SJSA1 (cell line): ENCODE measurements around the gene VRK2. TPM values are rescaled to one million over a fixed set of nuclear protein-coding genes. Genes with fewer than 3 reads are reported as not detected.
"Not testable (repeated sequence)": the region's sequence is repeated elsewhere in the genome, so short reads cannot be mapped to it uniquely, and the experiment has no call there.

Experiments used
- DNase-seq, 2 experiments: peaks; one replicate each; pipeline ENCODE4 v3.0.0-alpha.2; 2015 to 2020; ENCODE audit warnings: low spot score in 2 of 2, low read depth in 1 of 2
- H3K27ac ChIP-seq: fragments of 250-450 bp; sonication (Bioruptor Pico); 2 replicates; pipeline ENCODE4 v1.5.1; 2020; ENCODE audit warnings: mild to moderate bottlenecking, moderate library complexity
- H3K27me3 ChIP-seq: fragments of 250-450 bp; sonication (Bioruptor Pico); replicated peaks from 2 replicates; pipeline ENCODE4 v1.5.1; 2020; ENCODE audit warnings: mild to moderate bottlenecking, moderate library complexity
- H3K36me3 ChIP-seq: fragments of 250-450 bp; sonication (Bioruptor Pico); 2 replicates; pipeline ENCODE4 v1.5.1; 2020; ENCODE audit warnings: mild to moderate bottlenecking
- H3K4me1 ChIP-seq: fragments of 250-450 bp; sonication (Bioruptor Pico); replicated peaks from 2 replicates; pipeline ENCODE4 v1.6.1; 2021; ENCODE audit warnings: mild to moderate bottlenecking
- H3K4me3 ChIP-seq: fragments of 250-450 bp; sonication (Bioruptor Pico); 2 replicates; pipeline ENCODE4 v1.5.1; 2020; ENCODE audit warnings: mild to moderate bottlenecking
- H3K9me3 ChIP-seq: fragments of 250-450 bp; sonication (Bioruptor Pico); replicated peaks from 2 replicates; pipeline ENCODE4 v1.5.1; 2020; ENCODE audit warnings: mild to moderate bottlenecking
- total RNA-seq: library from RNA; depleted of rRNA; stranded (reverse); fragments of >200 nt; shearing (Covaris generic); gene quantifications from 2 replicates; pipeline ENCODE4 v1.2.3, GENCODE V29; 2014

Gene VRK2
- total RNA-seq, 1 experiment from 2014 or later, result 28.1 TPM

DNA sequence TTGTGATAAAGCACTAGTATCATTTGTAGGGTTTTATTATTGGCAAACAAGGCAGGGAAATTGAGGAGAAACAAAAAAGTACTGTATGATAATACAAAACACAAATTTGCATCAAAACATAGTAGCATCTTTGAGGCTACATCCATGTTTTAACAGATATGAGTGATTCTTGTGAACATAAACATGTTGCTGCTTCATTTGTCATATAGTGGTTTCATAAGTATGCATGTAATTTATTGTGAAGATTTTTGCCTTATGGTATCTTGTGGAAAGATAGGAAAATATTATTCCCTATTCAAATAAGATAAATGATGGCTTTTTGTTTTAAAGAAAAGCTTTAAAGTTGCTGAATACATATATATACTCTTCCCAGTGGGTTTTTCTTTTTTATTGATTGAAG lies 60.3 kb downstream of the VRK2 start:
- H3K4me3 ChIP-seq, result no peak overlapping the region
- H3K27ac ChIP-seq, result no peak overlapping the region
- H3K27me3 ChIP-seq, result no peaks in the 10 kb centered on the region
- no peaks in the 10 kb centered on the region for H3K36me3 ChIP-seq
- H3K4me1 ChIP-seq, result peaks cover 19% of the 10 kb centered on the region
- no peak for DNase-seq
- no peaks in the 10 kb centered on the region for H3K9me3 ChIP-seq

DNA sequence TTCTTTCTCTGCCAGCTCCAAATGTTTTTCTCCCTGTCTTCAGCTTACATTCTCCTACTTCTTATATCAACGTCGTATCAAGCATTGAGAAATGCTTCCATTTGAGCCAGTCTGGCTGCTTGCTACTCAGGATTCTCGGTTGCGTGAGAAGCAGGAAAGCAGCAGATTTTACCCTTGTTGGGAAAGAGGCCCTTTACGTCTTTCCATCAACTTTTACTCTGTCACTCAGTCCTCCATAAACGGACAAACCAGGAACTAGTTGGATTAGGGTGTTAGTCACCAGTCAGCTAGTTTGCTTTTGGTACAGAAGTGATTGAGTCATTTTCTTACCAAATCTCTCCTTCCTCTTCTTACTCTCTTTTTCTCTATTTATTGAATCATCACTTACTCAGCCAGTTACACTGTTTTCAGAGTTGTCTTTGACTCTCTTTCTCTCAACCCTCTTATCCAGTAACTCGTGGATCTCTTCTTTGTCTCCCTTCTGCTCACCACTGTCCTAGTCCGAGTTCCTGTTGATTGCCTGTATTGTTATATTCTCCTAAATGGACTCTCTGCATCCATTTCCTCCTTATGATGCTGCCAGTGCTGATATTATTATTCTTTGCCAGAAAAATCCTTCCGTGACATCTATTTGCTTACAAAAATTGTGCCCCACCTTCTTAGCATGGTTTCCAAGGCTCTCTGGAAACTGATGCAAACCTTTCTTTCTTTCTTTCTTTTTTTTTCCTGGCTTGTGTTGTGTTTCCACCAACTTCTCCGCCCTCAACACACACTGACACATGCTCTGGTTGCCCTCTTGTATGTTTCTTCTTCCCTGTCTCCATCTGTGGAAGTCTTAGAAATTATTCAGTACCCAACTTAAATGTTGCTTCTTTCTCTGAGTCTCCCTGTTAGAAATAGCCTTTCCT lies 61.5 kb downstream of the VRK2 start:
- no peaks in the 10 kb centered on the region for H3K36me3 ChIP-seq
- no peaks in the 10 kb centered on the region for H3K9me3 ChIP-seq
- peak overlapping the region; percentile 61 for H3K27ac ChIP-seq
- DNase-seq, result peak; percentile 43 to 68
- H3K4me1 ChIP-seq, result peaks cover 28% of the 10 kb centered on the region
- peak overlapping the region; percentile 8 for H3K4me3 ChIP-seq
- H3K27me3 ChIP-seq, result no peaks in the 10 kb centered on the region

DNA sequence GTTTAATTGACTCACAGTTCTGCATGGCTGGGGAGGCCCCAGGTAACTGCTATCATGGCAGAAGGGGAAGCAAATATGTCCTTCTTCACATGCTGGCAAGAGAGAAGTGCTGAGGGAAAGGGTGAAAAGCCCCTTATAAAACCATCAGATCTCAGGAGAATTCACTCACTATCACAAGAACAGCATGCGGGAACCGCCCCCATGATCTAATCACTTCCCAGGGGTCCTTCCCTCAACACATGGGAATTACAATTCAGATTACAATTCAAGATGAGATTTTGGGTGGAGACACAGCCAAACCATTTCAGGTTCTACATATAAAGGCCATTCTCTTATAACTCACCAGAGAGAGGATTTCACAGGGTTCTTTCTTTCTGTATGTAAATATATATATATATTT lies 62.9 kb downstream of the VRK2 start:
- H3K27ac ChIP-seq, result no peak overlapping the region
- no peak for DNase-seq

DNA sequence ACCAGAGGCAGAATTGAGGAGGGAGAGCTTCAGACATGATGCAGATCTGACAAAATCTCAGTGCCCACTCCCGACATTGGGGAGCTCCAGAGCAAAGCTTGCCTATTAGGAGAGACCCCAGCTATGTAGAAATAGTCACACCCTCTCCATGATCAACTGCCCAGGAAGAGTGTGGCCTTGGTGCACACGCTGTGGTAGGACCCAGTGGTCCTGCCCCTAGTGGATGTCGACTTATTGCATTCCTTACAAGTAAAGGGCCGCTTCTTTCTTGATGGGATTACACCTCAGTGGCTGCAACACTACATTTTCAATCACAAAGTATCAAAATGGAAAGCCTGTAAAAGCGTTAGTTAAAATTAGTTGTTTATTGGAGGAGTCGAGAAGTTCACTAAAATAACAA lies 64.2 kb downstream of the VRK2 start:
- Histone ChIP-seq H3K27ac (no peak overlapping the region), H3K36me3 (no peaks in the 10 kb centered on the region), H3K4me3 (no peak overlapping the region), H3K9me3 (no peaks in the 10 kb centered on the region), H3K27me3 (no peaks in the 10 kb centered on the region), H3K4me1 (peaks cover 32% of the 10 kb centered on the region)
- DNase-seq, result no peak

More for the DNA sequence above, 62.9 kb downstream of the VRK2 start:
- H3K36me3 ChIP-seq, result no peaks in the 10 kb centered on the region
- no peak overlapping the region for H3K4me3 ChIP-seq
- no peaks in the 10 kb centered on the region for H3K27me3 ChIP-seq
- H3K4me1 ChIP-seq, result peaks cover 32% of the 10 kb centered on the region
- H3K9me3 ChIP-seq, result no peaks in the 10 kb centered on the region

DNA sequence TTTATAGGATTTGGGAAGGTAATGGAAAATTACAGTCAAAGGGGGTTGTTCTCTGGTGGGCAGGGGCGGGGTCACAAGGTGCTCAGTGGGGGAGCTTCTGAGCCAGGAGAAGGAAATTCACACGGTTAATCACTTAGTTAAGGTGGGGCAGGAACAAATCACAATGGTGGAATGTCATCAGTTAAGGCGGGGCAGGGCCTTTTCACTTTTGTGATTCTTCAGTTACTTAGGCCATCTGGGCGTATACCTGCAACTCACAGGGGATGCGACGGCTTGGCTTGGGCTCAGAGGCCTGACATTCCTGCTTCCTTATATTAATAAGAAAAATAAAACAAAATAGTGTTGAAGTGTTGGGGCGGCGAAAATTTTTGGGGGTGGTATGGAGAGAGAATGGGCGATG lies 67.0 kb downstream of the VRK2 start:
- DNase-seq, H3K9me3 ChIP-seq, H3K4me3 ChIP-seq, H3K36me3 ChIP-seq, H3K27ac ChIP-seq, H3K27me3 ChIP-seq: not testable (repeated sequence)
- peaks cover 19% of the 10 kb centered on the region for H3K4me1 ChIP-seq

DNA sequence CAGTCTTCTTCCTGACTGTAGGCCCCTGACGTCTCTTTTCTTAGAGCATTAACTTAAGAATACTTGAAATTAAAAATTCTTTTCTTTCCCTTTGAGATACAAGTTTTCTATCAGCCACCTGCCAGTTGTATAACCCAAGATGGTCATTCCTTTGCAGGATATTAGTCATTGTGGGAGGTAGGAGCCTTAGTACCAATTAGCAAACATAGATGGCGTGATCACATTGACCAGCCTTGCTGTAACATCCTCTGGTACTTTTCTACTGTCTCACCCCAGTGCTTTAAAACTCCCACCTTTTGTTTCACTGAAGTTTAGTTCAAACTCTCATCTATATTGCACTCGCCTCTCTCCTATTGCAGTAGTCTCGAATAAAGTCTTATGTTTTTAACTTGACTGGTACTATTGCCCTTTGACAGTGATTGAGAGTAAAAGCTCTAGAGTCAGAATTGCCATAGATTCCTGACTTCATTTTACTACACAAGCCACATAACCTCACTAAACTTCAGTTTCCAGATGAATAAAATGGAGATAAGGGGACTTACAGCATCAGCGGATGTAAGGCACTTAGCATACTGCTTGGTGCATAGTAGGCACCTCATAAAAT lies 74.1 kb downstream of the VRK2 start:
- H3K36me3 ChIP-seq, result no peaks in the 10 kb centered on the region
- H3K9me3 ChIP-seq, result no peaks in the 10 kb centered on the region

DNA sequence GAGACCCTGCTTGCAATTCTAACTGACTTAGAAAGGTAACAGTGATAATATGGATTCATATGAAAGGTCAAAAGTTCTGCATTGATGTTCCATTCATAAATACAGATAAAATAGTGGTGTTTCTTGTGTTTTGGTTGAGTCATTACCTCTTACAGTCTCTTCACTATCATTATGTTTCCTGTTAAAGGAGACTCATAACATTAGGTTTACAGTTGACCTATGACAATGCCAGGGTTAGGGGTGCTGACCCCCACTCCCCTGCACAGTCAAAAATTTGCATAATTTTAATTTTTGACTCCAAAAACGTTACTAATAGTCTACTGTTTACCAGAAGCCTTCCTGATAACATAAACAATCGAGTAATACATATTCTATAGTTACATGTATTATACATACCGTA lies 75.4 kb downstream of the VRK2 start:
- H3K9me3 ChIP-seq, result no peaks in the 10 kb centered on the region
- no peaks in the 10 kb centered on the region for H3K27me3 ChIP-seq
- H3K36me3 ChIP-seq, result no peaks in the 10 kb centered on the region

More for the DNA sequence above, 74.1 kb downstream of the VRK2 start:
- Histone ChIP-seq H3K4me1 (no peaks in the 10 kb centered on the region), H3K27me3 (no peaks in the 10 kb centered on the region), H3K27ac (no peak overlapping the region), H3K4me3 (no peak overlapping the region)
- no peak for DNase-seq

DNA sequence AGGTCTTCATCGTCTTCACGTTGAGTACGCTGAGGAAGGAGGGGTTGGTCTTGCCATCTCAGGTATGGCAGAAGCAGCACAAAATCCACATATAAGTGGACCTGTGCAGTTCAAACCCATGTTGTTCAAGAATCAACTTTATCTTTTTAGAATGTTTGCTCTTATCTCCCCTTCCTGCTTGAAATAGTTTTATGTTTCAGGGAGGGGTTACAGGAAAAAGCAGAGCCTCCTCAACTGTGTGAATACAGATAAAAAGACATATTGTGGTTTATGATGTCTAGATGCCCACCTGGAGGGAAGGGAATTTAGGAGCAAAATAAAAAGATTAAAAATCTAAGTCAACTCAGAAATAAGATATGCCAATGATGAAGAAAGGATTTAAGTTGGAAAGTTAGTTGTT lies 75.9 kb downstream of the VRK2 start:
- no peaks in the 10 kb centered on the region for H3K27me3 ChIP-seq
- no peaks in the 10 kb centered on the region for H3K4me1 ChIP-seq
- H3K4me3 ChIP-seq, result no peak overlapping the region
- H3K9me3 ChIP-seq, result no peaks in the 10 kb centered on the region
- no peak overlapping the region for H3K27ac ChIP-seq
- DNase-seq, result no peak
- H3K36me3 ChIP-seq, result no peaks in the 10 kb centered on the region

More for the DNA sequence above, 75.4 kb downstream of the VRK2 start:
- H3K4me3 ChIP-seq, result no peak overlapping the region
- H3K4me1 ChIP-seq, result no peaks in the 10 kb centered on the region
- no peak overlapping the region for H3K27ac ChIP-seq
- DNase-seq, result no peak

DNA sequence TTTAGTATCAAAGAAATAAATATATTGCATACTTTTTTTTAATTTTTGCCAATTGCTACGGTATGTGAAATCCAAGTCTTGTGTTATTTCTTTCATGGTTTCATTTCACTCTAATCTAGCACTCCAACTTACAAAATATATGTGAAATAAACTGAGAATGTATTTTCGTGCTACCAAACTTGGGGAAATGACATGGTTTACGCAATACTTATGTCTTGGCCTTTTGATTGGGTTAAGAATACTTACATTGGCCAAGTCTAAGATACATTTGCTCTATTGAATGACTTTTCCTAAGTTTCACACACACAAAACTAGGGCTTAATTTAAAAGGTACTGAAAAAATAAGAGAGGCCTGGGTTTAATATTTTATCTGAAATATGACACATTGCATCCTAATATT lies 80.5 kb downstream of the VRK2 start:
- no peaks in the 10 kb centered on the region for H3K4me1 ChIP-seq
- DNase-seq, result no peak
- no peaks in the 10 kb centered on the region for H3K36me3 ChIP-seq

DNA sequence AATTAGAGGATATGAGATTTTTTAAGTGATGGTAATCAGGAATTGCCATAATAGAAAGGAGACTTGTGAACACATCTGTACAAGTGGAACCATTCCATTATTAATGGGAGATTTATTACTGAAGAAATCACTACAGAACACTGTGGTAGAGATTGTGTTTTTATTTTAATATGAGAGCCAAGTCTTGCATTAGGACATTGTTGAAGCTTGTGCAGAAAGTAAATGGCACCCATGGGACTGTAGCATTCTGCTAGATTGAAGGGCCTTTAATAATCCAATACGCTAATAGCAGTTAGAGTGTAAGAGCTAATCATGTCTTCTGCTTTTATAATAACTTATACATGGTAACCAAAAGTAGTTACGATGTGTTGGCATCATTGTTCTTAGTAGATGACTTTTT lies 83.6 kb downstream of the VRK2 start:
- Histone ChIP-seq H3K4me3 (no peak overlapping the region), H3K36me3 (no peaks in the 10 kb centered on the region), H3K27me3 (no peaks in the 10 kb centered on the region), H3K4me1 (no peaks in the 10 kb centered on the region), H3K9me3 (no peaks in the 10 kb centered on the region), H3K27ac (no peak overlapping the region)
- DNase-seq, result no peak

More for the DNA sequence above, 80.5 kb downstream of the VRK2 start:
- no peak overlapping the region for H3K4me3 ChIP-seq
- no peaks in the 10 kb centered on the region for H3K27me3 ChIP-seq
- no peaks in the 10 kb centered on the region for H3K9me3 ChIP-seq
- H3K27ac ChIP-seq, result no peak overlapping the region

DNA sequence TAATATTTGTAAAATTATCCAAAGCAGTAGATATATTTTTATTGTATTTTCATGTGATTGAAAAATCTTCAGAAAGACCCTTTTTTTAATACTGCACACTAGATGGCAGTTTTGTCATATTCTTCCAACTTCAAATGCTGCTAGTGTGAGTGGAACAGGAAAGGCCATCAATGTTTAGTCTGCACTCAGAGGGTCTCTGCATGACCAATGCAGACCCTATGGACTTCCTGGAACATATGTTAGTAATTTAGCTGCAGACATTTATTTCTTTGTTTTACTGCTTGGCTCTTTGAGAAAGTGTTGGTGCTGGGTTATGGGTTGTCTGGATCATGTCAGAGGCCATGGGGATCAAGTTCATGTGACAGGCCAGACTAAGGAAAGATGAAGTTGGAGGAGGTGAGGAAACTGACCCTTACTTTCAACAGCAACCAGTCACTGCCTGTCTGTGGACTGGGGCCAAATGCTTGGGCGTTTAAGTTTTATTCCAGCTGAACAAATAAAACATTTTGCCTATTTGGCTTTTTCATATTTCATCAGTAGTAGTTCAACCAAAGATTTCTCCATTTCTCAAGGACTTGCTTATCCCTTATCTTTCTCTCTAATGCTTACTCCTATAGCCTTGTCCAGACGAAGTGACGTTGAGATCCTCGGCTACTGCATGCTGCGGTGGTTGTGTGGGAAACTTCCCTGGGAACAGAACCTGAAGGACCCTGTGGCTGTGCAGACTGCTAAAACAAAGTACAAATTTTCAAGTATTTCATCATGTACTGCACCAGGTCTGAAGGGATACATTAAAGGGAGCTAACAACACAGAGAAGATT lies 84.8 kb downstream of the VRK2 start:
- Histone ChIP-seq H3K9me3 (no peaks in the 10 kb centered on the region), H3K27me3 (no peaks in the 10 kb centered on the region), H3K4me1 (no peaks in the 10 kb centered on the region), H3K36me3 (no peaks in the 10 kb centered on the region), H3K4me3 (no peak overlapping the region), H3K27ac (no peak overlapping the region)
- DNase-seq, result no peak

DNA sequence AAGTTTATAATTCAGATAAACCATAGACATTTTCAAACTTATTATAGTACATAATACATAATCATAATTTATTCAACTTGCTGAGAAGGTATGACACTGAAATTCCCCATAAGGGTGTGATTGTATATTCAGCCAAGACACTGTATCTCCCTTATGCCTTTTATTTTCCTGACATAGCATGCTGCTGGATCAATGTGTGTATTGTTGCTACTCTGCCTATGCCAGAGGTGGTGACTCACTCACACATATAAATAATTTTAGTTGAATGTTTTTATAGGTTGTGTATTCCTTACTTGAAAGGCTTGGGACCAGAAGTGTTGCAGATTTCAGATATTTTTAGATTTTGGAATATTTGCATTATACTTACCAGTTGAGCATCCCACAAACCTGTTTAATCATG lies 86.8 kb downstream of the VRK2 start:
- no peaks in the 10 kb centered on the region for H3K4me1 ChIP-seq
- no peaks in the 10 kb centered on the region for H3K9me3 ChIP-seq
- H3K27me3 ChIP-seq, result no peaks in the 10 kb centered on the region
- no peaks in the 10 kb centered on the region for H3K36me3 ChIP-seq
- DNase-seq, result no peak
- H3K27ac ChIP-seq, result no peak overlapping the region
- no peak overlapping the region for H3K4me3 ChIP-seq

DNA sequence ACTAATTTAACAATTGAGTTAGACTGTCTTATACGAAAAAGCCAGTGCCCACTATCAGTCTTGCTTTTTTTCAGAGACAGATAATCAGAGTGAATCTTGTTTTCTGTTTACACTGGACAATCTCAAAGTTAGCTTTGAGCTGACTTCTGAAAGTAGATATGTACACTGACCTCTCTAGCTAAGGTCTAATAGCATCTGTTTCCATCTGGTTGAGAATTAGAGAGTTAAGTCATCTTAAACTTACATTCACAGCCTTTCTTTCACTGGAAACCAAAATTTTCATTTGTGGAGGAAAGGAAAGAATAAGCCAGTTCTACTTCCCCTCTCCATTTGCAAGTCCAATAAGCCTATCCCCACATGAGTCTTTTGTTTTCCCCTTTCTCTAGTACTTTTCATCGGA lies 89.3 kb downstream of the VRK2 start:
- no peak for DNase-seq
- Histone ChIP-seq H3K9me3 (no peaks in the 10 kb centered on the region), H3K36me3 (no peaks in the 10 kb centered on the region), H3K27me3 (no peaks in the 10 kb centered on the region), H3K27ac (no peak overlapping the region), H3K4me1 (no peaks in the 10 kb centered on the region), H3K4me3 (no peak overlapping the region)

DNA sequence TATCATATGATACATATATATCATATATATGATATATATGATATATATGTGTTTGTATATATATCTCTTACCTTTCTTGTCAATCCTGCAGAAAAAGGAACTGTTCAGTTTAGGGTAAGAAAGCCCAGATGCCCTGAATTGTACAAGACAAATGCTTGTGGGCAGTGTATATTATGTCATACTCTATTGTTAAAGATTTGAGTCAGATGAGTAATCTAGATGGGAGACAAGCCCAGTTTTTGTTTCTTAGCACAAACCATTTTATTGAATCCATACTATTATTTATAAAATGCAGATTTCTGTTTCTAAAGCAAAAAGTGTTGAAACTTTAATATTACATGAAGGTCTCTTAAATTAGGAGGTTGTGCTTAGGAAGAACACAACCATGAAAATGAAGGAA lies 90.6 kb downstream of the VRK2 start:
- H3K9me3 ChIP-seq, result no peaks in the 10 kb centered on the region
- no peak for DNase-seq
- no peak overlapping the region for H3K27ac ChIP-seq
- H3K4me1 ChIP-seq, result no peaks in the 10 kb centered on the region
- H3K27me3 ChIP-seq, result no peaks in the 10 kb centered on the region
- H3K4me3 ChIP-seq, result no peak overlapping the region
- H3K36me3 ChIP-seq, result no peaks in the 10 kb centered on the region
